CD4-positive, alpha-beta T cell (primary cell): ENCODE data around the gene DCUN1D1. TPM values are rescaled to one million over a fixed set of nuclear protein-coding genes. Genes with fewer than 3 reads are reported as not detected.
A peak's percentile ranks its signal among the peaks of the same experiment; 100 is the strongest.

Experiments used
- ATAC-seq: fragments of 200-7000 bp; cut with Tn5 transposase; one replicate; pipeline ENCODE4 v1.10.0; 2022; ENCODE audit warnings: mild to moderate bottlenecking; ENCODE audit not compliant: poor library complexity
- CTCF ChIA-PET: fragments of 350-600 bp; sonication (Branson Sonifier 250); formaldehyde crosslinking; loops from one replicate; lab custom pipeline; 2021; ENCODE audit warnings: antibody characterized with exemption, inconsistent platforms; lab: Charles Lee
- POLR2A ChIA-PET: fragments of 350-600 bp; sonication (Branson Sonifier 250); formaldehyde crosslinking; loops from one replicate; lab custom pipeline; 2021; ENCODE audit warnings: antibody characterized with exemption, inconsistent platforms; lab: Charles Lee
- DNase-seq, 14 experiments: peaks; one replicate each; pipeline ENCODE4 v3.0.0-alpha.2; 2013 to 2020; ENCODE audit warnings: mixed read lengths in 2 of 14
- H3K27ac ChIP-seq, 2 donors: one replicate each; pipeline versions ENCODE4 v1.5.1 to v1.7.0; 2013; ENCODE audit warnings: low read length in 2 of 2, low read depth in 1 of 2, mild to moderate bottlenecking in 1 of 2
- H3K27me3 ChIP-seq, 2 experiments: 1 replicate in 1 of 2; 2 replicates in 1 of 2; pipeline versions ENCODE4 v1.6.1 to v1.7.0; 2013; ENCODE audit warnings: low read length in 2 of 2, control low read depth in 1 of 2, mild to moderate bottlenecking in 1 of 2, moderate library complexity in 1 of 2; ENCODE audit not compliant: insufficient read depth in 2 of 2, control insufficient read depth in 1 of 2
- H3K36me3 ChIP-seq: one replicate; pipeline ENCODE4 v1.6.1; 2013; ENCODE audit warnings: low read length, control low read depth; ENCODE audit not compliant: insufficient read depth
- H3K4me1 ChIP-seq: one replicate; pipeline ENCODE4 v1.6.1; 2013; ENCODE audit warnings: low read length, control low read depth; ENCODE audit not compliant: insufficient read depth
- H3K4me3 ChIP-seq: one replicate; pipeline ENCODE4 v1.5.1; 2013; ENCODE audit warnings: mild to moderate bottlenecking, low read length, moderate library complexity
- H3K9me3 ChIP-seq, 2 experiments: 1 replicate in 1 of 2; 2 replicates in 1 of 2; pipeline versions ENCODE4 v1.6.1 to v1.7.0; 2013; ENCODE audit warnings: low read length in 2 of 2, mild to moderate bottlenecking in 2 of 2, control low read depth in 1 of 2, moderate library complexity in 1 of 2; ENCODE audit not compliant: control insufficient read depth in 1 of 2, insufficient read depth in 1 of 2
- H3K27ac Mint-ChIP-seq: one replicate; pipeline ENCODE4 v1.8.0; 2020; ENCODE audit warnings: mixed read lengths
- H3K27me3 Mint-ChIP-seq: one replicate; pipeline ENCODE4 v1.8.0; 2021; ENCODE audit warnings: mixed read lengths
- H3K36me3 Mint-ChIP-seq: one replicate; pipeline ENCODE4 v1.8.0; 2021; ENCODE audit warnings: low read depth, mixed read lengths
- H3K4me1 Mint-ChIP-seq: one replicate; pipeline ENCODE4 v1.8.0; 2021; ENCODE audit warnings: low read depth, mixed read lengths
- H3K4me3 Mint-ChIP-seq: one replicate; pipeline ENCODE4 v1.8.0; 2020; ENCODE audit warnings: mild to moderate bottlenecking, mixed read lengths
- H3K9me3 Mint-ChIP-seq: one replicate; pipeline ENCODE4 v1.8.0; 2020; ENCODE audit warnings: mixed read lengths
- intact Hi-C, 2 experiments: fragments of 100-400 bp; cut with DNase I in 1 of 2; cut with micrococcal nuclease in 1 of 2; formaldehyde crosslinking; loops; one replicate each; pipeline versions ENCODE4 v1.15.1 to v1.9.0; 2023 to 2025; cut with DNase I, micrococcal nuclease
- total RNA-seq, 174 experiments: library from RNA in 2 of 174; stranded (reverse) in 2 of 174; gene quantifications; one replicate each; pipeline ENCODE4 v1.2.3 and lab custom pipeline; 2021 to 2026
- TF ChIP-seq, protein P1 (sequence below): fragments of 200-600 bp; IDR thresholded peaks from one replicate; pipeline ENCODE4 v1.8.0; 2022; ENCODE audit warnings: antibody characterized with exemption, mild to moderate bottlenecking

DCUN1D1 gene
- total RNA-seq, 2 experiments from 2014 or later, result 35.4 to 38.9 TPM

DNA sequence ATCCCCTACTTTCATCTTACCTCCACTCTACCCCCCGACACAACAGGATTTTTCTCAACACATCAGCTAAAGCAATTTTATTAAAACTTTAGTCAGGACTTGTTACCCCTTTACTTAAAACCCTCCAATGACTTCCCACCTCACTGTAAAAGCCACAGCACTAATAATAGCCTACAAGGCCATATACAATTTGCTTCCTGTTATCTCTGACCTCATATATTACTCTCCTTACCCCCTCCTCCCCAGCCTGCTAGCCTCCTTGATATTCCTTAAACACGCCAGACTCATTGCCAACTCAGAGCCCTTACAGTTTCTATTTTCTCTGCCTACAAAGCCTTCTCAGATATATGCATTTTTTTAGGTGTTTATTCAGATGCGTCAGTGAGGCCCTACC lies 54.4 kb downstream of the DCUN1D1 start:
- ATAC-seq (no peak), DNase-seq (no peak)
- peaks cover 73% of the 10 kb centered on the region for H3K36me3 Mint-ChIP-seq
- H3K4me3 ChIP-seq, result no peak overlapping the region
- peaks cover 5% of the 10 kb centered on the region for H3K4me1 Mint-ChIP-seq
- no peak overlapping the region for H3K4me3 Mint-ChIP-seq
- no peak overlapping the region for H3K27ac Mint-ChIP-seq
- no peaks in the 10 kb centered on the region for H3K27me3 ChIP-seq
- intact Hi-C loops, result no loop called here
- H3K27ac ChIP-seq, result no peak overlapping the region
- H3K9me3 Mint-ChIP-seq, result peaks cover 6% of the 10 kb centered on the region
- POLR2A ChIA-PET, result no interaction called here
- no peaks in the 10 kb centered on the region for H3K27me3 Mint-ChIP-seq
- peaks cover 5% of the 10 kb centered on the region for H3K36me3 ChIP-seq
- CTCF ChIA-PET, result no interaction called here
- TF ChIP-seq, protein P1, sequence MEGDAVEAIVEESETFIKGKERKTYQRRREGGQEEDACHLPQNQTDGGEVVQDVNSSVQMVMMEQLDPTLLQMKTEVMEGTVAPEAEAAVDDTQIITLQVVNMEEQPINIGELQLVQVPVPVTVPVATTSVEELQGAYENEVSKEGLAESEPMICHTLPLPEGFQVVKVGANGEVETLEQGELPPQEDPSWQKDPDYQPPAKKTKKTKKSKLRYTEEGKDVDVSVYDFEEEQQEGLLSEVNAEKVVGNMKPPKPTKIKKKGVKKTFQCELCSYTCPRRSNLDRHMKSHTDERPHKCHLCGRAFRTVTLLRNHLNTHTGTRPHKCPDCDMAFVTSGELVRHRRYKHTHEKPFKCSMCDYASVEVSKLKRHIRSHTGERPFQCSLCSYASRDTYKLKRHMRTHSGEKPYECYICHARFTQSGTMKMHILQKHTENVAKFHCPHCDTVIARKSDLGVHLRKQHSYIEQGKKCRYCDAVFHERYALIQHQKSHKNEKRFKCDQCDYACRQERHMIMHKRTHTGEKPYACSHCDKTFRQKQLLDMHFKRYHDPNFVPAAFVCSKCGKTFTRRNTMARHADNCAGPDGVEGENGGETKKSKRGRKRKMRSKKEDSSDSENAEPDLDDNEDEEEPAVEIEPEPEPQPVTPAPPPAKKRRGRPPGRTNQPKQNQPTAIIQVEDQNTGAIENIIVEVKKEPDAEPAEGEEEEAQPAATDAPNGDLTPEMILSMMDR, result no peak
- peaks cover 0 to 6% of the 10 kb centered on the region in 2 experiments for H3K9me3 ChIP-seq
- no peaks in the 10 kb centered on the region for H3K4me1 ChIP-seq

- Mint-ChIP-seq H3K4me3 (no peak overlapping the region), H3K36me3 (peaks cover 74% of the 10 kb centered on the region), H3K27me3 (no peaks in the 10 kb centered on the region), H3K4me1 (peaks cover 5% of the 10 kb centered on the region), H3K27ac (no peak overlapping the region), H3K9me3 (peaks cover 6% of the 10 kb centered on the region)
- TF ChIP-seq, protein P1, result no peak
- Histone ChIP-seq H3K36me3 (peaks cover 8% of the 10 kb centered on the region), H3K27me3 (no peaks in the 10 kb centered on the region), H3K4me1 (no peaks in the 10 kb centered on the region), H3K9me3 (peaks cover 0 to under 1% of the 10 kb centered on the region in 2 experiments), H3K4me3 (no peak overlapping the region), H3K27ac (no peak overlapping the region)
- intact Hi-C loops, result no loop called here
- ChIA-PET CTCF (no interaction called here), POLR2A (no interaction called here)
- ATAC-seq (no peak), DNase-seq (no peak)
Observed at GRCh38 chr3:182925330-182925943, 54.9 kb downstream of the DCUN1D1 start.

GRCh38 chr3:182921665-182922355 lies 58.5 kb downstream of the DCUN1D1 start:
- Histone ChIP-seq H3K4me1 (no peaks in the 10 kb centered on the region), H3K36me3 (peaks cover 29% of the 10 kb centered on the region), H3K9me3 (no peaks in the 10 kb centered on the region), H3K27me3 (no peaks in the 10 kb centered on the region), H3K27ac (no peak overlapping the region), H3K4me3 (no peak overlapping the region)
- no peak for ATAC-seq
- TF ChIP-seq, protein P1, result no peak
- intact Hi-C loops, result no loop called here
- no peak overlapping the region for H3K4me3 Mint-ChIP-seq
- no peaks in the 10 kb centered on the region for H3K27me3 Mint-ChIP-seq
- H3K27ac Mint-ChIP-seq, result peak overlapping the region; percentile 44
- CTCF ChIA-PET, result interaction anchor here (1.0 kb wide), 1 partner anchor 12 kb away, joined by 3 read pairs; no protein-coding TSS in a partner anchor
- POLR2A ChIA-PET, result no interaction called here
- DNase-seq, result no peak
- no peaks in the 10 kb centered on the region for H3K4me1 Mint-ChIP-seq
- H3K36me3 Mint-ChIP-seq, result peaks cover 69% of the 10 kb centered on the region
- no peaks in the 10 kb centered on the region for H3K9me3 Mint-ChIP-seq
